Vagina (tissue), 2 donors: ENCODE data around the gene UST. TPM values are rescaled to one million over a fixed set of nuclear protein-coding genes. Genes with fewer than 3 reads are reported as not detected.
A peak's percentile ranks its signal among the peaks of the same experiment; 100 is the strongest.

Experiments used
- DNase-seq, 2 donors: peaks; one replicate each; pipeline ENCODE4 v3.0.0-alpha.2; 2017; ENCODE audit errors: extremely low spot score in 2 of 2
- H3K27ac ChIP-seq: fragments of 200-600 bp; sonication (generic); one replicate; pipeline ENCODE4 v1.5.1; 2019
- H3K27me3 ChIP-seq: fragments of 200-600 bp; sonication (generic); one replicate; pipeline ENCODE4 v1.5.1; 2019
- H3K36me3 ChIP-seq, 2 donors: fragments of 200-600 bp; sonication (generic); one replicate each; pipeline ENCODE4 v1.5.1; 2017 to 2019
- H3K4me1 ChIP-seq: fragments of 200-600 bp; sonication (generic); one replicate; pipeline ENCODE4 v1.5.1; 2019
- H3K4me3 ChIP-seq, 2 donors: fragments of 200-600 bp; sonication (generic); 1 replicate in 1 of 2; 2 replicates in 1 of 2; pipeline ENCODE4 v1.5.1; 2016 to 2019
- H3K9me3 ChIP-seq: fragments of 200-600 bp; sonication (generic); one replicate; pipeline ENCODE4 v1.5.1; 2019
- POLR2A ChIP-seq, 2 donors: fragments of 450-650 bp; IDR thresholded peaks; one replicate each; pipeline ENCODE4 v1.6.1; 2017; ENCODE audit warnings: antibody characterized with exemption in 2 of 2, mild to moderate bottlenecking in 2 of 2, moderate library complexity in 2 of 2
- POLR2AphosphoS5 ChIP-seq, 2 donors: sonication (generic); formaldehyde crosslinking; IDR thresholded peaks; one replicate each; pipeline ENCODE4 v1.9.0; 2017; ENCODE audit warnings: antibody characterized with exemption in 2 of 2, mild to moderate bottlenecking in 2 of 2, low read depth in 1 of 2; ENCODE audit not compliant: insufficient read depth in 1 of 2
- intact Hi-C: fragments of 100-400 bp; cut with DNase I; formaldehyde crosslinking; loops from one replicate; pipeline ENCODE4 v1.15.1; 2023
- total RNA-seq: library from RNA; depleted of rRNA; stranded (reverse); fragments of >200 nt; gene quantifications from one replicate; pipeline ENCODE4 v1.2.3, GENCODE V29; 2016
- TF ChIP-seq, protein P1 (sequence below), 3 experiments: fragments of 450-650 bp in 2 of 3; fragments of 200-600 bp in 1 of 3; sonication (generic) in 1 of 3; IDR thresholded peaks; one replicate each; pipeline ENCODE4 v1.5.1; 2017 to 2019; ENCODE audit warnings: antibody characterized with exemption in 3 of 3, mild to moderate bottlenecking in 2 of 3, moderate library complexity in 2 of 3

UST gene
- total RNA-seq, 1 donor from 2014 or later, result 14.2 TPM

DNA sequence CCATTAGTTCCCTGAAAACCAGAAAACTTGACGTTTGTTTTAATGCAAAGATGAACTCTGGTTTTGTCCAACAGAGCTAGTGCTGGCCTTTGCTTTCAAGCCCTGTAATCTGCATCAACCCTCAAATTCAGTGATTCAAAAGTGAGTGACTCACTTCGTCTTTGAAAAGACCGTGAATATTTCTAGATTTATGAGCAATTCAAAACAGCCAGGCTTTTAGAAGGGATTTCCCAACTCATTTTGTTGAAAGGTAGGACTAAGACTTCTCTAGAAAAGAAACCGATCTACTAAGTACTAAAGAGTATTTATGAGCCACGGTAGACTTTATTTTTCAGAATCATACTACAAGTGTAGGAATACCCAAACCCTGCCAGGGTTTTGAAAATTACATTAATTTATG, 121.5 kb downstream of the UST start:
- no peaks in the 10 kb centered on the region for H3K27me3 ChIP-seq
- intact Hi-C loops, result no loop called here
- no peak overlapping the region for H3K27ac ChIP-seq
- H3K4me1 ChIP-seq, result peaks cover 30% of the 10 kb centered on the region
- no peaks in the 10 kb centered on the region for H3K9me3 ChIP-seq
- no peak overlapping the region for H3K4me3 ChIP-seq
- peak in 1 of 2 donors; percentile 14 for TF ChIP-seq POLR2AphosphoS5 (IDR thresholded peaks at IDR 0.05; ENCODE audit: insufficient read depth in 1 of 2, low read depth in 1 of 2)
- TF ChIP-seq, protein P1, sequence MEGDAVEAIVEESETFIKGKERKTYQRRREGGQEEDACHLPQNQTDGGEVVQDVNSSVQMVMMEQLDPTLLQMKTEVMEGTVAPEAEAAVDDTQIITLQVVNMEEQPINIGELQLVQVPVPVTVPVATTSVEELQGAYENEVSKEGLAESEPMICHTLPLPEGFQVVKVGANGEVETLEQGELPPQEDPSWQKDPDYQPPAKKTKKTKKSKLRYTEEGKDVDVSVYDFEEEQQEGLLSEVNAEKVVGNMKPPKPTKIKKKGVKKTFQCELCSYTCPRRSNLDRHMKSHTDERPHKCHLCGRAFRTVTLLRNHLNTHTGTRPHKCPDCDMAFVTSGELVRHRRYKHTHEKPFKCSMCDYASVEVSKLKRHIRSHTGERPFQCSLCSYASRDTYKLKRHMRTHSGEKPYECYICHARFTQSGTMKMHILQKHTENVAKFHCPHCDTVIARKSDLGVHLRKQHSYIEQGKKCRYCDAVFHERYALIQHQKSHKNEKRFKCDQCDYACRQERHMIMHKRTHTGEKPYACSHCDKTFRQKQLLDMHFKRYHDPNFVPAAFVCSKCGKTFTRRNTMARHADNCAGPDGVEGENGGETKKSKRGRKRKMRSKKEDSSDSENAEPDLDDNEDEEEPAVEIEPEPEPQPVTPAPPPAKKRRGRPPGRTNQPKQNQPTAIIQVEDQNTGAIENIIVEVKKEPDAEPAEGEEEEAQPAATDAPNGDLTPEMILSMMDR (IDR thresholded peaks at IDR 0.05), result no peak
- TF ChIP-seq POLR2A (IDR thresholded peaks at IDR 0.05), result no peak
- no peaks in the 10 kb centered on the region for H3K36me3 ChIP-seq
- DNase-seq, result no peak

- peaks cover 30% of the 10 kb centered on the region for H3K4me1 ChIP-seq
- intact Hi-C loops, result no loop called here
These were observed 122.1 kb downstream of the UST start for GRCh38 chr6:148868901-148869300.

DNA sequence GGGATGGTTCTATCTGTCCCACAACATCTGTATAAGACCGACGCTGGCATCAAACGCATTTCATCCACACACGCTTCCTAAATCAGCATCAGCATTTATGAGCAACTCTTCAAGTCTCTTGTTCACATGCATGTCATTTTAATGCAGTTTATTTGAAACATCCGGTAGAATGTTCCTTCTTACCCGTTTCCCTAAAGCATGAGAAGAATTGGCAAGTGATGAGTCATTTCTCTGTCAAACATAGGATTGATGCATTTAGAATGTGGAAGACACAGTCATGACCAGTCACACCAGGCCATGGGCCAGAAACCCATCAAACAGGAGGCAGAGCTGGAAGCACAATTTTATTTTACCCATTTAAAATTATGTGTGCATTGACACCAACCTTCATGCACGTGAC, 122.8 kb downstream of the UST start:
- TF ChIP-seq, protein P1 (IDR thresholded peaks at IDR 0.05), result no peak
- TF ChIP-seq POLR2AphosphoS5 (IDR thresholded peaks at IDR 0.05; ENCODE audit: insufficient read depth in 1 of 2, low read depth in 1 of 2), result peak in 1 of 2 donors; percentile 8
- H3K4me1 ChIP-seq, result peaks cover 30% of the 10 kb centered on the region
- no peak overlapping the region for H3K4me3 ChIP-seq

More at GRCh38 chr6:148868901-148869300, 122.1 kb downstream of the UST start:
- no peak overlapping the region for H3K27ac ChIP-seq
- H3K4me3 ChIP-seq, result no peak overlapping the region
- no peak for DNase-seq
- TF ChIP-seq, protein P1 (IDR thresholded peaks at IDR 0.05), result no peak
- TF ChIP-seq POLR2AphosphoS5 (IDR thresholded peaks at IDR 0.05; ENCODE audit: insufficient read depth in 1 of 2, low read depth in 1 of 2) (no peak), POLR2A (IDR thresholded peaks at IDR 0.05) (no peak)
- H3K9me3 ChIP-seq, result no peaks in the 10 kb centered on the region
- H3K36me3 ChIP-seq, result no peaks in the 10 kb centered on the region
- H3K27me3 ChIP-seq, result no peaks in the 10 kb centered on the region

GRCh38 chr6:148873154-148873553, 126.3 kb downstream of the UST start:
- TF ChIP-seq, protein P1 (IDR thresholded peaks at IDR 0.05), result no peak
- TF ChIP-seq POLR2A (IDR thresholded peaks at IDR 0.05) (no peak), POLR2AphosphoS5 (IDR thresholded peaks at IDR 0.05; ENCODE audit: insufficient read depth in 1 of 2, low read depth in 1 of 2) (no peak)
- intact Hi-C loops, result no loop called here
- DNase-seq, result peak in 1 of 2 donors; percentile 79
- Histone ChIP-seq H3K36me3 (no peaks in the 10 kb centered on the region), H3K9me3 (no peaks in the 10 kb centered on the region), H3K27ac (no peak overlapping the region), H3K4me3 (no peak overlapping the region), H3K4me1 (peaks cover 22% of the 10 kb centered on the region), H3K27me3 (no peaks in the 10 kb centered on the region)

More for the DNA sequence above, 122.8 kb downstream of the UST start:
- Histone ChIP-seq H3K27ac (no peak overlapping the region), H3K9me3 (no peaks in the 10 kb centered on the region), H3K36me3 (no peaks in the 10 kb centered on the region), H3K27me3 (no peaks in the 10 kb centered on the region)
- intact Hi-C loops, result no loop called here
- DNase-seq, result no peak

GRCh38 chr6:148873868-148874267, 127.0 kb downstream of the UST start:
- H3K4me1 ChIP-seq, result peaks cover 15% of the 10 kb centered on the region
- H3K9me3 ChIP-seq, result no peaks in the 10 kb centered on the region
- H3K36me3 ChIP-seq, result no peaks in the 10 kb centered on the region
- intact Hi-C loops, result no loop called here
- DNase-seq, result no peak
- no peak overlapping the region for H3K27ac ChIP-seq
- H3K4me3 ChIP-seq, result no peak overlapping the region
- TF ChIP-seq, protein P1 (IDR thresholded peaks at IDR 0.05), result no peak
- TF ChIP-seq POLR2A (IDR thresholded peaks at IDR 0.05) (no peak), POLR2AphosphoS5 (IDR thresholded peaks at IDR 0.05; ENCODE audit: insufficient read depth in 1 of 2, low read depth in 1 of 2) (no peak)
- H3K27me3 ChIP-seq, result no peaks in the 10 kb centered on the region
